HuH-7 (cell line): Measurements from ENCODE around the gene DCPS.

Experiments
- DNase-seq: peaks from one replicate; pipeline ENCODE4 v3.0.0; 2011; ENCODE audit warnings: low spot score

DCPS gene

DNA sequence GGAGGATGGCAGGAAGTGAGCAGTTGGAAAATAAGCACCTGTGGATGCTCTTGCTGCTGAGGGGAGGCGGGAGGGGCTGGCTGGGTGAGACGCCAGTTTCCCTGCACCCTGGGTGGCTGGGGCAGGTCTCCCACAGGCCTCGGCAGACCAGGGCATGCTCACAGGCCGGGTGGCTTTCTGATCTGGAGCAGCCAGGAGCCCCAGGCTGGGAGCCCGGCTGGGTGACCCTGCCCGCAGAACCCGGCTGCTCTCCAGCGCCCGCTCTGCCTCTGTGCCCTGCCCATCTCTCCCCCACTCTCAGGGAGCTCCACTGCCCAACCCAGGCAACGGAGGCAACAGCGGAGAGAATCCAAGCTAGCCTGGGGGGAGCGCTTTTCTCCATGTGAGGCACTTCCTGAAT, 24.6 kb downstream of the DCPS start:
- DNase-seq = no peak

DNA sequence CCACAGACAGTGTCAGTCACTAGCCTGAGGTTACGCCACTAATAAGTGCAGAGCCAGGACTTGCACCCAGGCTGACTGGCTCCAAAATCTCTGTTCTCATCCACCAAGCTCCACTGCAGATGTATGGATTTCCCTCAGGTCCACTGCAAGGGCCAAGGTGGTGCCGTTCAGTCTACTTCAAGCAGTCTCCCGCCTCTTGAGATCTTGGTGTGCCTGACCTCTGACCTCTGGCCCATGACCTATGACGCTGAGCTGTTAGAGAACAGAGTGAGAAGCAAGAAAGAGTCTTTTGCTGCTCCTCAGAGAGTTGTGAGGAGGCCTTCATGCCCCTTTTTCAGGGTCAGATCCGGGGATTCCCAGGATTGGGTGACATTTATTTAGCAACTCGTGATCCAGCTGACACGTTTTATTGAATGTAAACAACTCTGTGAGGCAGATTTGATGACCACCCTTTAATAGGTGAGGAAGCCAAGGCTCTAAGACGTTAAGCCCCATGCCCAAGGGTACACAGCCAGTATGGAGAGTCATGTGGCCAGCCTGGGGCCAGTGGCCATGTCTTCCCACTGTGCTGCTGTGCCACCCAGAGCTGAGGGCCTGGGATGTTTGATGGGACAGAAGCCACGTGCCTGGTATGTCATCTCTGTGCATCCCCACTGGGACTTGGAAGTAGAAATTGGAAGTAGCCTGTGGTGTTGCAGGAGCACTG, 25.2 kb downstream of the DCPS start:
- no peak for DNase-seq

DNA sequence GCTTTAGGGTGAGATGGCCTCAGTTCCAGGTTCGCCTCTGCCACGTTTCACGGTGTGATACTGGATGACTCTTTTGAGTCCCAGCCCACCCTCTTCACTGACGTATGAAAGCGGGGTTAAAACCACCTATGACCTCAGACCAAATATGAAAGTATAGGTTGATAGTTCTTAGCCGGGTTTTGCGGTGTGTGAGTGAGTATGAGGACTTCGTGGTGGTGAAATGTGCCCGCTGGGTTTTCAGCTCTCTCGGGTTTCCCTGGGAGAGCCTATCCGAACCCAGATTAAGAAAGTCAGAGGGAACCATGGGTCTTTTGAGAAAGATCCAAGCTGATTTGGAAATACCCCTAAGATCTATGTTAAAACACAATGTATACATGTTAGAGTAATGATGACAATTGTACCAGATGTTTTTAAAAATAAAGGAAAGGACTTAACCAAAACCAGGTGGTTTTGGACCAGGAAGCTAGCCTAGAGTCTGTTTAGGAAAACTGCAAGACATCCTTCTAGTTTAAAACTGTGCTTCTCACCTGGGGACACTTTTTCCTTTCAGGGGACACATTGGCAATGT, 25.9 kb downstream of the DCPS start:
- no peak for DNase-seq

DNA sequence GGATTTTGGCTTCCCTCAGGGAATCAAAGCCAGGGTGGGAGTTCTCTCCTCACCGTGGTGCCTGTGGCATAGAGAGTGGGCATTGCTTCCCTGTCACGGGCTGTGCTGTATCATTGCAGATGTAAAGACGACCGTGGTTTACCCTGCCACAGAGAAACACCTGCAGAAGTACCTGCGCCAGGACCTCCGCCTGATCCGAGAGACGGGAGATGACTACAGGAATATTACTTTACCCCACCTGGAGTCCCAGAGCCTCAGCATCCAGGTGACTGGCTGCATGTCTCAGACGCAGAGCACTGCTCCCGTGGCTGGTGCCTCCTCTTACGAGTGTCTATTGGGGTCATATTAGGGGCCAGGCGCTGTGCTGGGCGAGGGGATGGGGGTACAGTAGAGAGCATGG, 27.4 kb downstream of the DCPS start:
- DNase-seq = no peak

DNA sequence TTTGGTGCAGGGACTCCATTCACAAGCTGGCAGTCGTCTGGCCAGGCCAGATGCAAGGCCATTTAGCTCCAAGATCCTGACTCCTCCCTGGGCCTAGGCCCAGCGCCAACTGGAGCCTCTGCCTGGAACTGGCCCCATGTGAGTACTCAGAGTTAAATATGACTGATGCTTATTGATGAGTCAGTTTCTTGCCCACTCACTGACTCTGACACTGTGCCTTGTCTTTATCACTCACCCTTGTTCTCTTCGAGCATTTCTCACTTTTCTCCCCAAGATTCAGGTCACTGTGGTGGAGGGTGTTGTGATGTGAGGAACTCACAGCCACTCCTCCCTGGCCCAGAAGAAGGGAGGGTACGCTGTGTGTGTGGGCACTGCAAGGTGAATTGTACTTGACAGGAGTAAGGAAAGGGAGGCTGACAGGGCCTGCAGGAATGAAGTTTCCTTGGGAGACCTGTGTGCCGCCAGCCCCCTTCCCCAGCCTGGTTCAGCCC, 28.4 kb downstream of the DCPS start:
- DNase-seq = no peak

DNA sequence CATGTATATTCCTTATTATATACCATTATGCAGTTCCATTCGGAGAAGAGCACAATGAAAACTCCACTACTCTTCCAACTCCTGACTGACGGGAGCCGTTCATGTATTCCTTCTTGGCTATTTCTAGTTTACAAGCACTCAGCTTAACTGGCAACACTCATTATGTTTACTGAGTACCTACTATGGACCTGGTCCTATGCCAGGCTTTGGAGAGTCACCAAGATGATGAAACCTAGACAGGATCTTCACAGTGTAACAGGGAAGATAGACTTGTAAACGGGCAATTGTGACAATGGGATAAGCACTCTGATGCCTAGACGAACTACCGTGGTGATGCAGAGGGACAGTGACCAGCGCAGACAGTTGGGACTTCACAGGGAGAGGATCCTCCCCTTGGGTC, 29.3 kb downstream of the DCPS start:
- DNase-seq = no peak

DNA sequence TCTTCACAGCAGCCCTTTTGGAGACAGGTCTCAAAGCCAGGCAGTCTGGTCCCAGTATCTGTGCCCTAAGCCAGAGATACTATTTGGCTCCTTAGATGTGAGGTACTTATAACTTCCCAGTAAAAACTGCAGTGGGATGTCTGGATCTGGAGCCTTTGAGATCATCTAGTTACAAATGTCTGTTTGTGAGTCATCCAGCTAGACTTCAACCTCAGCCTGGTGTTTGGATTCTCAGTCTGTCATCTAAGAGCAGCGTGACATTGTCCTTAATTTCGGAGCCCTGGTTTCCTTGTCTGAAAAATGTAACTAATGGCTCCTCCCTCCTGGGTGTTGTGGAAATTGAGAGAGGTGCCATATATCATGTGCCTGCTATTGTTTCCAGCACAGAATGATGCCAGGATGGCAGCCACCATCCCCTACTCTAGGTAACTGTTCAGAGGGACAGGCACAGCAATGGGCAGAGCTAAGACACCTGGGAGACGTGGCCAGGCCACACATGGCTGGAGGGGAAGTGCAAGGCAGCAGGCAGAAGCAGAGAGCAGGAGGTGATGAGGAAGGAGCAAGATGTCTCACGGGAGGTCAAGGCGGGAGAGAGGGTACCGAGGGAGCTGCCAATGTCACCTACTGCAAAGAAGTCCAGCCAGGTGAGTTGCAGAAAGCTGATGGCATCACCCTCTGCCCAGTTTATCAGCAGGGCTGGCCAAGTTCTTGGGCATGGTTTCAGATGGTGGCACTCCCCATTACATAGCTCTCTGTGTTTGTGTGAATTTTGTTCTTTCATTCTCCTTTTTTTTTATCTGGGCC, 31.0 kb downstream of the DCPS start:
- DNase-seq = no peak

DNA sequence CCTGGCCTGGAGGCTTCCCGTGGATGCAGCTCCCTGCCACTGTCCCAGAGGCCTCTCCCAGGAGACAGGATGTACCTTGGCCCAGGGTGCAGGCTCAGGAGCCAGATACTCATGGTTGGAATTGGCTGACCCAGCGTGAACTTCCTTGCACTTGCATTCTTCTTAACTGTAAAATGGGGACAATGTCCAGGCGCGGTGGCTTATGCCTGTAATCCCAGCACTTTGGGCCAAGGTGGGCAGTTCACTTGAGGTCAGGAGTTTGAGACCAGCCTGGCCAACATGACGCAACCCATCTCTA, 31.6 kb downstream of the DCPS start:
- DNase-seq = no peak

DNA sequence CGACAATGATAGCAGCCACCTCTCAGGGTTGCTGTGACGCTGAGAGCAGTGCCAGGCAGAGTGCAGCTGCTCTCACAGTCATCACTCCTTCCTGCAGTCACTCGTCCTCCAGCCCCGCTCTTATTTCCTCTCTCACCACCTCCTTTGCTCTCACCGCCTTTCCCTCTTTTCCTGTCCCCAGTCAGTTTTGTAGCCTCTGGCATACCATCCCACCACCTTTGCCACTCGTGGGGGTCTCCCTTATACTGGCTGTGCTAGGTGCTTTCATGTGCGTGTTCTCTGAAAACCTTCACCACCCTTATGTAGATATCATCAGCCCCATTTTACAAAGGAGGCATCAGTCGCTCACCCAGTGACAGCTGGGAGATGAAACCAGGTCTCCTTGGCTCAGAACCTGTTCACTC, 32.3 kb downstream of the DCPS start:
- DNase-seq = no peak

DNA sequence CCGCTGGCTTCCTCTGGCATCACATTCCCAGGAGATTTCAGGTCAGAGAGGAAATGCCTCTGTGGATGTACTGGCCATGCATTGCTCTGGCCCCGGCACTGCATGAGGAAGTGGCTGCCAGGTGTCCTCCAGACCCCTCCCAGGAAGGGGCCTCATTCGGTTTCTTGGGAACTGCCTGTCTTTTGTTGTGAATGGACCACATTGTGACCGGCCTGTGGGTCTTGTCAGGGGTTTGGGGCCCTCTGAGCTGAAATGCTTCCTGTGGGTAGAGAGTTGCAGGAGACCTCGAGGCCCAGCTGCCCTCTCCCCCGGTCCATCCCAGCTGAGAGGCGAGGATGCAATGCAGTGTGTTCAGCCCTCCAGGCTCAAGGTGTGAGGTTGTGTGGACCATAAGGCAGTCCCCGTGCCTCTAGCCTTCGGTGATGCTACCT, 32.8 kb downstream of the DCPS start:
- DNase-seq = no peak

DNA sequence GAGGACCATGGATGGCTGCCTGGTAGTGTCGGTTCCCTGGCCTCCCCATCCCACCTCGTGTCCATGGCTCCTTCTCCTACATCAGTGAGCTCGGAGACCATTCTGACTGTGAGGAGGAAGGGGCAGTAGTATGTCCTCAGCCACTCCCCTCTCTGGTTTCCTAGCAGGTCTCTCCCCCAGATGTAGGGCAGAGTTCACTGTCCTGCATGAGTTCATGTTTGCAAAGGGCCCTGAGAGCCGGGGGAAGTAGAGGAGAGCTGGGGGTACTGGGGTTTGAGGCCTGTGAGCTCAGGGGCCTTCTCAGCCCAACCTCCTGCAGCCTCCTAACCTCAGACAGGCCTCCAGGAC, 33.2 kb downstream of the DCPS start:
- DNase-seq = no peak

DNA sequence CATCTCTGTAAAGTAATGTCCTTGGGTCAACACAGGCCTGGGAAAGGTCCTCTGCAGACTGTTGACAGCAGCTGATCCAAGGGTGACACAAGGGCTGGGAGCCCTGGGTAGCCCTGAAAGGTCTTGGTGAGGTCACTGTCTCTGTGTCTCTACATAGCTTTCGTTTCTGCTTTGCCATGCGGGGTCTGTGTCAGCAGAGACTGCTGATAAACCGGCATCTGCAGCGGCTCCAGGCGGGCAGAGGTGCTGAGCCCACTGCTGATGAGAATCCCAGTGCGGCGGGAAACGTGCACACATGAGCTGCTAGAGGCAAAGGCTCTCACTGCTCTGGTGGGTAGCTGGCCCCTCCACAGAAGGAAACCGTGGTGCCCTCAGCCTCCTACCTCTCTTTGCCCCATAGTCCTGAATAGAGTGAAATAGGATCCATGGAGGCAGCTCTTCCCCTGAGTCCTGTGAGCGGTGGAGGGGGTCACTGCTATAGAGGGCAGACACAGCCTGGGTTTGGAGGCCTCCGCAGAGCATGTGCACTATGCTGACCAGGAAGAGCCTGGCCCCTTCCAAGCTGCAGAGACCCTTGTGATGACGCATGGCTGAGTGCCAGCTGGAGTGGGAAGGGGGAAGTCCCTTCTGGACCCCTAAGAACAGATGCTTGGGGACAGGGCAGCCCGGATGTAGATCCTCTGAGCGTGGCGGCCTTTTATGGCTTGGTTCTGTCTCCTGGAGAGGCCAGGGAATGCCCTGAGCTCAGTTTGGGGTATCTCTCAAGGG, 33.8 kb downstream of the DCPS start:
- DNase-seq = no peak

DNA sequence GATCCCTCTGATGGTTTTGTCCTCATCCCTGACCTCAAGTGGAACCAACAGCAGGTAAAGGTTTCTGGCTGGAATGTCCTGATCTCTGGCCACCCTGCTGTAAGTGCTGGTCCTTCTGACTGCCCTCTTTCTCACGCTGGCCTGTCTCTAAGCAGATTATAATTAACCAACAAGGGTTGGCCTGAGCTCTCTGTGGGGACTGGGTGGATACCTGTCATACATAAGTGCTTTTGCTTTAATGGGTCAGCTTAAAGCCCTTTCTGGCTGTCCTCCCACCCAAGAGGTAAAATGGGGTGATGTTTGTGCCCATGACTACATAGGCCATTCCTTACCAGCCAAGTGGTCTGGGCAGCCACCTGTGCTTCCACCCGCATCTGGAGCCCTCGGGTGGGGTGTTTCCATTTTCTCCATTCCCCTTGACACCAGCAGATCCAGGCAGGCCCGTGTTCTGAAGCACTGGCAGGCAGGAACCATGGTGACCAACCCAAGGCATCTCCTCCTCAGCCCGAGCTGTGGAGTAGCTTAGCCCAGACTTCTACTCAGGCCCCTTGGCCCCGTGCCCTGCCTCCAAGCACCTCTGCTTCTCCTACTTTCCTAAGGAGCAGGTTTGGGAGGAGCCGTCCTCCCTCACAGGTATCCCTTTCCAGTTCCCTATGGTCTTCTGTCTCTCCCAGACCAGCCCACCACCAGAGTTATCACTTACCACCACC, 34.6 kb downstream of the DCPS start:
- DNase-seq = no peak

DNA sequence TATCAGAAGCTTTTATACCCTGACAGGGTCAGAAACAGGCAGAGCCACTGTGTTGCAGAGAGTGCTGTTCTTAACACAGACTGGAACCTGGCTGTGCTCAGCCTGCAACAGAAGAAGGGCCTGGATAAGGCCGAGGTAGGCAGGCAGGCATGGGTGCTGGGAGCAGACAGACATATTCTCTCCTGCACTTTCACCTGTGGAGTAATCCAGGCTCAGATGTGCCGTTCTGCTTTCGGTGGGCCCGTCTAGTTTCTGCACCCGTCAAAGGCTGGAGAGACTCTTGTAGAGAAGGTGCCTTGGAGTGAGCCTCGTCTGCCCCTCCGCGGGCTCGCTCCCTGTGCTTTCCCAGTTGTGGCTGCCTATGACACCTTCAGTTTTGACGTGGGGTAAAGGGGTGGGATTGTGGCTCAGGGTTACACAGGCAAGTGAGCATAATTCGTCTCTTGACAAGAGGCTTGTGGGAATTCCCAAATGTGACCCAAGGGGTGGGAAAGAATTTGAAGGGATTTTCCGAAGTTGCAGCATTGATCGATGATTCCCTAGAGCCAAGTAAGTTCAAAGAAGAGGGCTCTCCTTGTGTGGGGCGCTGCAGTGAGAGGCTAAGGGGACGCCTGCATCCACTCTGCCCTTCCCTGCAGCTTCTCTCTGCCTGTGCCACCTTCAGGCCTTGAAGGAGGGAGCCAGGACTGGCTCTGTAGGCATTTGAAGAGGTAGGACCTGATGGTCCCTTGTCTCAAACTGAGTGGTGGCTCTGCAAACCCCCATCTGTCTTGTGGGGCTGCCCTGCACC, 35.4 kb downstream of the DCPS start:
- no peak for DNase-seq

DNA sequence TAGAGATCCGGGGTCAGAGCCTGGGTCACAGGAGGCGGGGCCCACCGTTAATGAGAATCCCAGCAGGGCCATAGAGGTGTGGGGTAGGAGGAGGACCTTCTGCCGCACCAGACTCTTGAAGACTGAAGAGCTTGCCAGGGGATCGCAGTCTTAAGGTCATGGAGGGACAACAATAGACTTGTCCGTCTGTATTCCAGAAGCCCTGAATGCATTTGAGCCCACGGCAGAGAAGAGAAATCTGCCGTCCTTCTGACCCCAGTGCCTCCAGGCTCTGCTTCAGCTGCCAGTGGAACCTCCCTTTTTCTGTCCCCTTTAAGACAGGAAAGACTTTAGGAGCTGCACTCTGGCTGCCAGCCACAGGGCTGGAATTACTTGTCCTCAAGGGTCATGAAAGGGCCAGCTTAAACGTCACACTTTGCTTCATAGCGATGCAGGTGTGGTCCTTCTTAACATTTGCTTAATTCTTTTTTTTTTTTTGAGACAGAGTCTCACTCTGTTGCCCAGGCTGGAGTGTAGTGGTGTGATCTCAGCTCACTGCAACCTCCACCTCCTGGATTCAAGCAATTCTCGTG, 36.1 kb downstream of the DCPS start:
- DNase-seq = no peak

DNA sequence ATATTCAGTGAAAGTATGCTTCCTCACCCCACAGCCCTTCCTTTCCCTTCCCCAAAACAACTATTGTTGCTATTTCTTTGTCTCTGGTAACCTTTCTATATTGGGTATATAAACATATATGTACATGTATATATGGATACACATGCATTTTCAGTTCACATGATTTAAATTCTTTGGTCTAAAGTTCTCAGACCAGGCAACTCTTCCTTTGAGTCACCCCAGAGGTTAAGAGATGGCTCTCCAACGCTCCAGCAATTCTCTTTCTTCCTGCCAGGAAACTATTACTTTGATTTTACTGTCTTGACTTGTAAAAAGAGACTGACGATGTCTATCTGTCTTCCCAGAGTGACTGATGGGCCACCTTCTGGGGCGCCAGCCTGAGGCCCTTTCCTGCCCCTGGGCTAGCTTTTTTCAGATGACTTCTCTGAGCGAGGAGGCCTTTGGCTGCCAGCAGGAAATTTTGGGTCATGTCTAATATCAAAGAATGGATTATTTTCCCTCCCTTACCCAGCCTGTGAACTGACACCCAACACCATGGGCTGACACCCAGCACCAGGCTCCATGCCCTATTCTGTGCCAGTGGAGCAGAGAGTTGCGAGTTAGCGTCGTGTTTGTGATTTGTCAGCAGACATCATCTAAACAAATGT, 37.2 kb downstream of the DCPS start:
- no peak for DNase-seq

DNA sequence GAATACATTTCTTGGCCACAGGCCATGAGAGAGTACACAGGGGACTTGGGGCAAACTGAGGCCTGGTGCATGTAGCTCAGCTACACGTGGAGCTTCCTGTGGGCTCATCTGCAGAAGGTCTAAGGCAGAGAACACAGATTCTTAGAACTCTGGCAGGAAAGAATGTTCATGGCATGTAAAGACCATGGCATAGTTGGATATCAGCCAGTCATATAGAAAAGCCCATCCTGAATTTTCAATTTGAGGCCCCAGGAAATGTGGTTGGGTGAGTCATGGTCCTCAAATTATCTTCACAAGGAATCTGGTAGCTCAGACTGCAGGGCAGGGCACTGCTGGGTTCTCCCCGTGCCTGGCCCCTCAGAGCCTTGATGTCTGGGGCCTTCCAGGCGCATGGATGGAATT, 37.9 kb downstream of the DCPS start:
- DNase-seq = no peak

DNA sequence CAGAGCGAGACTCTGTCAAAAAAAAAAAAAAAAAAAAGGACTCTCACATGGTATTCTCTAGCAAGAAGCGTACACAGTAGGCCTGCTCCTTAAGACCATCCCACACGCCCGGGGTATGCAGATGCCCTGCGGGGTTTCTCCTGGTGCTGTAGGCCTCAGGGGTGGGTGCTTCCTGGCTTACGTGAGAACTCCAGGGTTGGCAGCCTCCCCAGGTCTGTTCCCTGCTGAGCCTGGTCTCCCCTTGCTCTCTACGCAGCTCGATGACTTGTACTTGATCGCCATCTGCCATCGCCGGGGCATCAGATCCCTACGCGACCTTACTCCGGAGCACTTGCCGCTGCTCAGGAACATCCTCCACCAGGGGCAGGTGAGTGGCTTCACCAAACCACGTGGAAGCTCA, 39.2 kb downstream of the DCPS start:
- DNase-seq = no peak

DNA sequence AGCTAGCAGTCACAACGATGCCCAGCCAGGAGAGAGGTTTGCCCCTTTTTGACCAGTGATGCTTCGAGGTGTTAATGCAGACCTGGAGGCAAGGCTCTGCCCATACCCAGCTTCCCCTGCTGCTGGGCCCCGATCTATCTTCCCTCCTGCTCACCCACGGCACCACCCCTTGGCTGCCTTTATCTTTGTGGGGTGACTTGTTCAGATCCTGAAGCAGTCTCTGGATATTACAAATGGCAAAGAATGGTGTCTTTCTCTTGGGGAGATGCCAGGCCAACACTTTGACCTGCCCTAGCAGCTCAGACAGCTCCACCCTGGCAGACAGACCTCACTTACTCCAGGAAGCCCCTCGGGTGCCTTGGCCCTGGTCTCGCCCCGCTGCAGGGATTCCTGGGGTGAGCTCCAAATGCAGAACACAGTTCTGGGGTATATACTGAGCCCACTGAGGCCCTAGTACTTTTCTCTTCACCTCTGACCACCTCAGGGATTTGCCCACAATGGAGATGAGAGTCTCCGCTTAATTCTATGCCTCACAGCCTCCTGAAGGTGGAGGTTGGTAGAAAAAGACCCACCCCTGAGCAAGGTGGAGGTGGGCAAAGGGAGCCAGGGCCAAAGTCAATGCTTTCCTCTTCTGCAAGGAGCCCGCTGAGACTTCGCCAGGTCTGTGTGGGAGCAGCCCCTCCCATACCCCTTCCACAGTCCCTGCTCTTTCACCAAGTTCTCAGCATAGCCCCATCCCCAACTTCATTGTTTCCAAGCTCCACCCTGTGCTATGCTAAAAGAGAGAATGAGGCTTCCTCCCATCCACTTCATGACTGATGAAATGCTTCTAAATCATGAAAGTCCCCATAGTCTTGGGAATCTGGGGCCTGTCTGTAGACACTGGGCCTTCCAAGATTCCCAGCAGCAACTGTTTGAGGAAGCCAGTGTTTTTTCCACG, 40.6 kb downstream of the DCPS start:
- DNase-seq = no peak
